ENCODE data around the gene CHDH. TPM values are rescaled to one million over a fixed set of nuclear protein-coding genes. Genes with fewer than 3 reads are reported as not detected.

CHDH gene
- total and polyA plus RNA-seq, 9 donors: 0.85 to 7.0 (median 4.1) TPM

- DNase-seq: peak in 1 of 5 donors; percentile 6
- 81 to 87% (median 87%) methylated on average over 16 to 17 of the region's 17 CpGs for WGBS, 3 donors
- Histone ChIP-seq H3K9me3 (no peaks in the 10 kb centered on the region), H3K36me3 (no peaks in the 10 kb centered on the region), H3K4me3 (no peak overlapping the region), H3K27ac (no peak overlapping the region), H3K27me3 (no peaks in the 10 kb centered on the region), H3K4me1 (ENCODE audit: insufficient read depth) (no peaks in the 10 kb centered on the region)
- intact Hi-C loops (cut with DNase I): no loop called here
- no peak for TF ChIP-seq CTCF (IDR thresholded peaks at IDR 0.05)
- TF ChIP-seq POLR2A (IDR thresholded peaks at IDR 0.05): no peak
- TF ChIP-seq EP300 (IDR thresholded peaks at IDR 0.05): no peak
These were observed 28.4 kb downstream of the CHDH start for GRCh38 chr3:53817809-53818208.

- intact Hi-C loops (cut with DNase I): no loop called here
- H3K36me3 ChIP-seq: no peaks in the 10 kb centered on the region
- H3K27me3 ChIP-seq: no peaks in the 10 kb centered on the region
- H3K4me1 ChIP-seq (ENCODE audit: insufficient read depth): no peaks in the 10 kb centered on the region
- H3K9me3 ChIP-seq: no peaks in the 10 kb centered on the region
- no peak overlapping the region for H3K4me3 ChIP-seq
- WGBS, 3 donors: 80 to 93% (median 88%) methylated on average over 6 of the region's 6 CpGs
- TF ChIP-seq EP300 (IDR thresholded peaks at IDR 0.05): no peak
- TF ChIP-seq POLR2A (IDR thresholded peaks at IDR 0.05): no peak
- no peak for TF ChIP-seq CTCF (IDR thresholded peaks at IDR 0.05)
- H3K27ac ChIP-seq: no peak overlapping the region
- DNase-seq: peak in 1 of 5 donors; percentile 4
These were observed 29.0 kb downstream of the CHDH start for GRCh38 chr3:53817211-53817610.

GRCh38 chr3:53816425-53816824 is 29.8 kb downstream of the CHDH start:
- H3K4me3 ChIP-seq: no peak overlapping the region
- no peaks in the 10 kb centered on the region for H3K4me1 ChIP-seq (ENCODE audit: insufficient read depth)
- 85 to 88% (median 85%) methylated on average over 4 of the region's 4 CpGs for WGBS, 3 donors
- H3K36me3 ChIP-seq: no peaks in the 10 kb centered on the region
- intact Hi-C loops (cut with DNase I): no loop called here
- H3K27ac ChIP-seq: no peak overlapping the region
- no peak for TF ChIP-seq EP300 (IDR thresholded peaks at IDR 0.05)
- TF ChIP-seq CTCF (IDR thresholded peaks at IDR 0.05): no peak
- no peak for TF ChIP-seq POLR2A (IDR thresholded peaks at IDR 0.05)
- no peaks in the 10 kb centered on the region for H3K27me3 ChIP-seq
- no peak for DNase-seq
- no peaks in the 10 kb centered on the region for H3K9me3 ChIP-seq

- H3K27ac ChIP-seq: no peak overlapping the region
- intact Hi-C loops (cut with DNase I): no loop called here
- no peaks in the 10 kb centered on the region for H3K36me3 ChIP-seq
- DNase-seq: peak in 1 of 5 donors; percentile 3
- WGBS, 3 donors: 89 to 96% (median 95%) methylated on average over 7 of the region's 7 CpGs
- no peaks in the 10 kb centered on the region for H3K4me1 ChIP-seq (ENCODE audit: insufficient read depth)
- TF ChIP-seq POLR2A (IDR thresholded peaks at IDR 0.05) (no peak), EP300 (IDR thresholded peaks at IDR 0.05) (no peak), CTCF (IDR thresholded peaks at IDR 0.05) (no peak)
- H3K4me3 ChIP-seq: no peak overlapping the region
- H3K9me3 ChIP-seq: no peaks in the 10 kb centered on the region
- H3K27me3 ChIP-seq: no peaks in the 10 kb centered on the region
These were observed 30.6 kb downstream of the CHDH start for GRCh38 chr3:53815651-53816050.
